Muscle layer of colon (tissue), 2 donors: ENCODE measurements around the gene FYTTD1.
A peak's percentile ranks its signal among the peaks of the same experiment; 100 is the strongest.
"Not testable (repeated sequence)": the region's sequence is repeated elsewhere in the genome, so short reads cannot be mapped to it uniquely, and the experiment has no call there.

Experiments used
- H3K27ac ChIP-seq: one replicate; pipeline ENCODE4 v1.7.0; 2013; ENCODE audit warnings: low read depth, mild to moderate bottlenecking, low read length, moderate library complexity
- H3K27me3 ChIP-seq, 2 donors: one replicate each; pipeline ENCODE4 v1.7.0; 2013; ENCODE audit warnings: low read length in 2 of 2, mild to moderate bottlenecking in 2 of 2; ENCODE audit not compliant: insufficient read depth in 2 of 2, control insufficient read depth in 1 of 2
- H3K36me3 ChIP-seq: one replicate; pipeline ENCODE4 v1.7.0; 2013; ENCODE audit warnings: mild to moderate bottlenecking, low read length; ENCODE audit not compliant: insufficient read depth
- H3K4me1 ChIP-seq: one replicate; pipeline ENCODE4 v1.7.0; 2013; ENCODE audit warnings: mild to moderate bottlenecking, low read length; ENCODE audit not compliant: insufficient read depth
- H3K4me3 ChIP-seq, 2 donors: one replicate each; pipeline ENCODE4 v1.7.0; 2013; ENCODE audit warnings: low read length in 2 of 2, low read depth in 1 of 2, mild to moderate bottlenecking in 1 of 2, moderate library complexity in 1 of 2
- H3K9ac ChIP-seq: one replicate; pipeline ENCODE4 v1.7.0; 2013; ENCODE audit warnings: low read length
- H3K9me3 ChIP-seq: one replicate; pipeline ENCODE4 v1.7.0; 2013; ENCODE audit warnings: mild to moderate bottlenecking, low read length
- donor health status: abdominal sarcoma.
- donor health status: Adenocarcinoma of cecum.

FYTTD1 gene

DNA sequence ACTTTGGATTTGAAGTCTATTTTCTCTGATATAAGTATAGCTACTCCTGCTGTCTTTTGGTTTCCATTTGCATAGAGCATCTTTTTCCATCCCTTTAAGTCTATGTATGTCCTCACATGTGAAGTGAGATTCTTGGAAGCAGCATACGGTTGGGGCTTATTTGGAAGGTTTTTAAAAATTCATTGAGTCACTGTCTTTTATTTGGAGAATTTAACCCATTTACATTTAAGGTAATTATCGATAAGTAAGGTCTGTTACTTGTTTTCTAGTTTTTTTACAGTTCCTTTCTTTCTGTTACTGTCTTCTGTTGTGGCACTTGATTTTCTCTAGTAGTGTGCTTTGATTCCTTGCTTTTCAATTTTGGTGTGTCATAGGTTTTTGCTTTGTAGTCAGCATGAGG is 26.9 kb upstream of the FYTTD1 start:
- H3K27ac ChIP-seq, result no peak overlapping the region
- no peaks in the 10 kb centered on the region for H3K27me3 ChIP-seq
- no peaks in the 10 kb centered on the region for H3K9me3 ChIP-seq
- no peak overlapping the region for H3K9ac ChIP-seq
- no peaks in the 10 kb centered on the region for H3K36me3 ChIP-seq
- H3K4me3 ChIP-seq, result no peak overlapping the region
- no peaks in the 10 kb centered on the region for H3K4me1 ChIP-seq

DNA sequence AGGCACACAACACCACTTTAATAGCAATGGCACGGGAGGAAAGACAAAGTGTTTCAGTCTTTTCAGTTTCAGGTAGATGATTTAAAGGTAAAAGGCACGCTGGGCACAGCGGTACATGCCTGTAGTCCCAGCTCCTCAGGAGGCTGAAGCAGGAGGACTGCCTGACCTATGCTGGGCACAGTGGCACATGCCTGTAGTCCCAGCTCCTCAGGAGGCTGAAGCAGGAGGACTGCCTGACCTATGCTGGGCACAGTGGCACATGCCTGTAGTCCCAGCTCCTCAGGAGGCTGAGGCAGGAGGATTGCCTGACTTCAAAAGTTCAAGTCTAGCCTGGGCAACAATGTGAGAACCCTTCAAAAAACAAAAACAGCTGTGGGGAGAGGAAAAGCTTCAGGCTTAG is 21.8 kb upstream of the FYTTD1 start:
- H3K9ac ChIP-seq, H3K27me3 ChIP-seq, H3K4me3 ChIP-seq, H3K27ac ChIP-seq, H3K9me3 ChIP-seq, H3K36me3 ChIP-seq, H3K4me1 ChIP-seq: not testable (repeated sequence)

DNA sequence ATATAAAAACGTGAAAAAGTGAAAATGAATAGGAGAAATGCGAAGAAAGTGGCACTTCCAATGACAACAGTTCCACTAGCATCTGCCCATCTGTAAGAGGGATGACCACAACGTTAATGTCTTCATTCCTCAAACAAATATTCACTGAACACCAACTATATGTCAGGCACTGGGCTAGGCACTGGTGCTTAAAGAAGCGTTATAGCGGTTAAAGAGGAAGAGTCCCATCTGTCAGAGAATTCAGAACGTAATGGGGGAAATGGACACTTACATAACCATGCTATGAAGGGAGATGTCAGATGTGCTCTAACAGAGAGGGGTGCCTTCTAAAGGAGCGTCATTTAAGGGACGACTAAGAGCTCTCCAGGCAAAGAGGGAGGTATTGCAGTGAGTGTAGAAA is 21.2 kb upstream of the FYTTD1 start:
- no peaks in the 10 kb centered on the region for H3K4me1 ChIP-seq
- no peak overlapping the region for H3K27ac ChIP-seq

DNA sequence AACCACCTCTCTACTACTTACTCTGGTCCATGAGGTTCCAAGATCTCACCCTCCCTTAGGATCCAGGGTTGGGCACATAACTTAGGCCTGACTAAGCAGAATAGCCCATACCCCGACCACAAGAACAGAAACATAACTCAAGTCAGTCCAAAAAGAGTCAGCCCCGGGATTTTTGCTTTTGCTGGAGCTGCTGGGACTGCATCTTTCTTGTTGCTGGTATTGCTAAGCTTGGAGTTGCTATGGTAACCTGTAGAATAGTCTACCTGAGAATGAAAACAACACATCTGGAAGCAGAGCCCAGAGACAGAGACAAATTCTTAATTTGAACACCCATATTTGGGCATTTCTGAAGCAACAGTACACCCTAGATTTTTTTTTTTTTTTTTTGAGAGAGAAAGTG is 19.5 kb upstream of the FYTTD1 start:
- Histone ChIP-seq H3K36me3 (no peaks in the 10 kb centered on the region), H3K27me3 (no peaks in the 10 kb centered on the region), H3K27ac (no peak overlapping the region), H3K4me1 (no peaks in the 10 kb centered on the region), H3K9me3 (no peaks in the 10 kb centered on the region), H3K4me3 (no peak overlapping the region), H3K9ac (no peak overlapping the region)

More for the DNA sequence above, 21.2 kb upstream of the FYTTD1 start:
- Histone ChIP-seq H3K9ac (no peak overlapping the region), H3K27me3 (no peaks in the 10 kb centered on the region), H3K9me3 (no peaks in the 10 kb centered on the region), H3K36me3 (no peaks in the 10 kb centered on the region), H3K4me3 (no peak overlapping the region)

DNA sequence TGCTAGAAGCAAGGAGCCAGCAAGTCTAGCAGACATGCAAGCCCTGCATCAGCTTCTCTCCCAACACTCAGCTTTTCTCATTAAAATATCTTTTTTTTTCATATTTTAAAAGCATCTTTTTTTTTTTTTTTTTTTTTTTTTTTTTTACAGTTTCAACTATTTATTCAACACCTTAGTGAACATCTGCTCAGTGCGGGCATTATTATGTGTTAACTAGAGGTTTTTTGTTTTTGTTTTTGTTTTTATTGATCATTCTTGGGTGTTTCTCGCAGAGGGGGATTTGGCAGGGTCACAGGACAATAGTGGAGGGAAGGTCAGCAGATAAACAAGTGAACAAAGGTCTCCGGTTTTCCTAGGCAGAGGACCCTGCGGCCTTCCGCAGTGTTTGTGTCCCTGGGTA is 18.9 kb upstream of the FYTTD1 start:
- H3K36me3 ChIP-seq, H3K4me3 ChIP-seq, H3K27me3 ChIP-seq, H3K4me1 ChIP-seq, H3K27ac ChIP-seq, H3K9ac ChIP-seq, H3K9me3 ChIP-seq: not testable (repeated sequence)

DNA sequence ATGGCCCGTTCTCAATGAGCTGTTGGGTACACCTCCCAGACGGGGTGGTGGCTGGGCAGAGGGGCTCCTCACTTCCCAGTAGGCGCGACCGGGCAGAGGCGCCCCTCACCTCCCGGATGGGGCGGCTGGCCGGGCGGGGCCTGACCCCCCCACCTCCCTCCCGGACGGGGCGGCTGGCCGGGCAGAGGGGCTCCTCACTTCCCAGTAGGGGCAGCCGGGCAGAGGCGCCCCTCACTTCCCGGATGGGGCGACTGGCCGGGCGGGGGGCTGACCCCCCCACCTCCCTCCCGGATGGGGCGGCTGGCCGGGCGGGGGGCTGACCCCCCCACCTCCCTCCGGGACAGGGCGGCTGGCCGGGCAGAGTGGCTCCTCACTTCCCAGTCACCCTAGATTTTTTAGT is 18.2 kb upstream of the FYTTD1 start:
- H3K27ac ChIP-seq, H3K9me3 ChIP-seq, H3K27me3 ChIP-seq, H3K36me3 ChIP-seq, H3K9ac ChIP-seq, H3K4me3 ChIP-seq, H3K4me1 ChIP-seq: not testable (repeated sequence)

DNA sequence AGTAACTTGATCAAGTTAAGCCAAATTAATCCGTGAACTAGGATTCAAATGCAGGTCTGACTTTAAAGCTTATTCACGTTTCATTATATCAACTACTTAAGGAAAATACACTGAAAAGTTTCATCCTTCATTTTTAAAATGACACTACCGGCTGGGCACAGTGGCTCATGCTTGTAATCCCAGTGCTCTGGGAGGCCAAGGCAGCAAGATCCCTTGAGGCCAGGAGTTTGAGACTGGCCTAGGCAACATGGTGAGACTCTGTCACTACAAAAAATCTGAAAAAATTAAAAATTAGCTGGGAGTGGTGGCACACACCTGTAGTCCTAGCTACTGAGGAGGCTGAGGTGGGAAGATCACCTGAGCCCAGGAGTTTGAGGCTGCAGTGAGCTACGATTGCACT is 16.6 kb upstream of the FYTTD1 start:
- no peaks in the 10 kb centered on the region for H3K9me3 ChIP-seq
- H3K36me3 ChIP-seq, result no peaks in the 10 kb centered on the region
- H3K4me1 ChIP-seq, result peaks cover 14% of the 10 kb centered on the region
- no peak overlapping the region for H3K4me3 ChIP-seq
- no peak overlapping the region for H3K9ac ChIP-seq
- no peak overlapping the region for H3K27ac ChIP-seq
- no peaks in the 10 kb centered on the region for H3K27me3 ChIP-seq

DNA sequence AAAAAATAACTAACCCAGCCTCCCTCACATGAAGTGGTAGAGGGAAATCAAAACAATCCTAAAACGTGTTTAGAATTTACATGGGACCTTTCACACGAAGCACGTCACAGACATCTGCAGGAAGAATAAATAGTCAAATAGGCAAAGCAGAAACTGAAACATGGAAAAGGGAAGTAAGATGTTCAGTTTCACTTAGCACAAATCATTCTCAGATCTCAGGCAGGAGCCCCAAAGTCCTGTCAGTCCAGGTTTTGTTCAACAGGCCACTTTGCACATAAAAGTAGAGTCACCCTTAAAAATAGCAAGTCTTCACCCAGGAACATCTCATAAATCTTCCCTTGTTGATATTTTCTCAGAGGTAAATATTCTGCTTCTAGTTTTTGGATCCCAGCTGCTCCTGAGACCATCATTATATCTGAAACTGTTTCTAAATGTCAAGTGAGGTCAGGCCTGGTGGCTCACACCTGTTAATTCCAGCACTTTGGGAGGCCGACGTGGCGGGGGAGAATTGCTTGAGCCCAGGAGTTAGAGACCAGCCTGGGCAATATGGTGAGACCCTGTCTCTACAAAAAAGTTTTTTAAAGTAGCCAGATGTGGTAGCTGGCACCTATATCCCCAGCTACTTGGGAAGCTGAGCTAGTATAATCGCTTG is 14.9 kb upstream of the FYTTD1 start:
- Histone ChIP-seq H3K27me3 (no peaks in the 10 kb centered on the region), H3K27ac (no peak overlapping the region), H3K9me3 (no peaks in the 10 kb centered on the region), H3K36me3 (no peaks in the 10 kb centered on the region), H3K4me1 (peaks cover 14% of the 10 kb centered on the region), H3K9ac (no peak overlapping the region), H3K4me3 (no peak overlapping the region)

DNA sequence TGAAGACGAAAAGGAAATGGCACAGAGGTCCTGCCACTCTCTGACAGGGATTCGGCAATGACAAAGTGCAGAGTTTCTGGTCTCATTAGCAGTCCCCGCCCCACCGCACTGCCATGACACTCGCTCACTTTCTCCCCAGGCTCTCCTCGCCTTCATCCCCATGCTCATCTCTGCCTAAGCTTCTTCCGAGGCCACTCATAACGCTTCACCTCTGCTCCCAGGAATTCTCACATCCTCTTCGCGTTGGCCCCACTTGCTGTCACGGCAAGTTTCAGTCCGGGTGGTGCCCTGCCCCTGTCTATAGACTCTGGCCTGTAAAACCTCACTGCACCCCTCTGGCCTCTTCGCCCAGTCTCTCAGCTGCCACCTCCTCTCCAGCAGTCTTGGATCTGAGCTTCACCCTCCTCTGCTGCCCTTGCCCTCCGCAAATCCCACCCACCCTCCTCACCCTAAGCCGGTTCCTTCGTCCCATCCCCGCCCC is 13.6 kb upstream of the FYTTD1 start:
- Histone ChIP-seq H3K9me3 (no peaks in the 10 kb centered on the region), H3K9ac (peak overlapping the region; percentile 74), H3K27ac (peak overlapping the region; percentile 86), H3K4me1 (peaks cover 14% of the 10 kb centered on the region), H3K36me3 (no peaks in the 10 kb centered on the region), H3K4me3 (peak overlapping the region; percentile 80 to 89), H3K27me3 (no peaks in the 10 kb centered on the region)

DNA sequence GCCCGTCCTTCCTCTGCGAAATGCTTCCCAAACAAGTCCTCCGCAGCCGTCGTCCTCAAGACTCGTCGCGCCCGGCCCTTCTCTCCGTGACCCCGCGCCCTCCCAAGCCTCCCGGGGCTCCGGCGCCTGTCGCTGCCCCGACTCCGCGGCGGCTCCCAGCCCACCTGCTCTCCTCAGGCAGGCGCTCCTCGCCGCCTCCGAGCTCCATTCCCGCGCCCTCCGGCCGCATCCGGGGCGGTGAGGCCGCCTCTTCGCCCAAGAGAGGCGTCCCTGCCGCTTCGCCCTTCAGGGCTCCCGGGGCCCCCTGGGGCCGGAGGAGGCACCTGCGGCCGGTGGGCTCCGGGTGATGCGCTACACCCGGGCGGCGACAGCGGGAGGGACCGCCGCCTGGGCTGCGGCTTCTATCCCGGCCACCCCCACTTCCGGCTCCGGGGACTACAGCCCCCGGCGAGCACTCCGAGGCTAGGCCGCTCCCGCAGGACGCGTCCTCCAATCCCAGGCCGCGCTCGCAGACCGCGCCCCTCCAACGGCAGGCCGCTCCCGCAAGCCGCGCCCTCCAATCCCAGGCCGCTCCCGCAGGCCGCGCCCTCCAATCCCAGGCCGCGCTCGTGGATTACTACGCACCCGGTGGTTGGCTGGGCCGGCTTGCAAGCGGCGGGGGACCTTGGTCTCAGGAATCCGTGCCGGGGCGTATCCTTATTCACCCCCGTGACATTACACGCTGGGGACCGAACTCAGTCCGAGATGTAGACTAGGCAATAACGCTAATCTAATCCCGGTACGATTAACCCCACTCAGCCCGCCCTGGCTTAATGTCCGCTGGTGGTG is 13.0 kb upstream of the FYTTD1 start, which contains the start of gene RUBCN:
Gene RUBCN, minus strand, starts transcription at position 414 of the 828 bp plus-strand sequence. Its CDS starts 185 bp downstream, at position 229.
- H3K27ac ChIP-seq, result peak within 1 kb of the TSS; percentile 86
- H3K4me3 ChIP-seq, result peak within 1 kb of the TSS; percentile 80 to 89
- no peaks in the 10 kb centered on the region for H3K9me3 ChIP-seq
- peak within 1 kb of the TSS; percentile 74 for H3K9ac ChIP-seq
- H3K4me1 ChIP-seq, result peaks cover 14% of the 10 kb centered on the region
- no peaks in the 10 kb centered on the region for H3K27me3 ChIP-seq
- no peaks in the 10 kb centered on the region for H3K36me3 ChIP-seq

DNA sequence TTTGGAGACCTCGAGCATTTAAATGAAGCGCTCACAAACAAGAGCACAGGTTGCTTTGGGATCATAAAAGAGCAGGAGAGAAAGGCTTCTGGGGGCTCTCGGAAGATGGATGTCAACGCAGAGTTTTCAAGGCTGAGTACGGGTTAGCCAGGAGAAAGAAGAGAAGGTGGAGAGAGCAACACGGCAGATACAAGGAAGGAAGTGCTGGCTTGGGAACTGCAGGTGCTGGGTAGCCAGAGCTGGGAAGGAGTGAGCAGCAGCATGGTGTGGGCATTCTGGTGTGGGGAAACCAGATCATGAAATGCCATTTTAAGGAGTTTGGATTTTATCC is 12.4 kb upstream of the FYTTD1 start:
- H3K9me3 ChIP-seq, result no peaks in the 10 kb centered on the region
- H3K4me3 ChIP-seq, result peak overlapping the region; percentile 73 to 89
- H3K4me1 ChIP-seq, result peaks cover 14% of the 10 kb centered on the region
- peak overlapping the region; percentile 46 for H3K9ac ChIP-seq
- H3K27me3 ChIP-seq, result no peaks in the 10 kb centered on the region
- peak overlapping the region; percentile 76 for H3K27ac ChIP-seq
- H3K36me3 ChIP-seq, result no peaks in the 10 kb centered on the region
